MM.1S (cell line): Measurements from ENCODE around the gene RANBP9.

Experiments
- CTCF ChIP-seq: fragments of 300-600 bp; sonication (generic); IDR thresholded peaks from 2 replicates; pipeline ENCODE4 v1.5.1; 2016; ENCODE audit warnings: antibody characterized with exemption, low read length, mixed read lengths
- EZH2 ChIP-seq: fragments of 300-600 bp; sonication (generic); optimal IDR thresholded peaks from 2 replicates; pipeline ENCODE3; 2017; ENCODE audit warnings: low read depth, mild to moderate bottlenecking, antibody characterized with exemption, low read length, mixed read lengths

- TF ChIP-seq CTCF (no peak), EZH2 (no peak)
Observed at GRCh38 chr6:13754644-13755043, 43.0 kb upstream of the RANBP9 start.
